NCI-H345 (cell line): ENCODE results near the gene KIF1A.
"Not testable (repeated sequence)": the region's sequence is repeated elsewhere in the genome, so short reads cannot be mapped to it uniquely, and the experiment has no call there.

Experiments
- DNase-seq: peaks from one replicate; lab custom pipeline; 2025; lab: John Stamatoyannopoulos, UW

The KIF1A gene

DNA sequence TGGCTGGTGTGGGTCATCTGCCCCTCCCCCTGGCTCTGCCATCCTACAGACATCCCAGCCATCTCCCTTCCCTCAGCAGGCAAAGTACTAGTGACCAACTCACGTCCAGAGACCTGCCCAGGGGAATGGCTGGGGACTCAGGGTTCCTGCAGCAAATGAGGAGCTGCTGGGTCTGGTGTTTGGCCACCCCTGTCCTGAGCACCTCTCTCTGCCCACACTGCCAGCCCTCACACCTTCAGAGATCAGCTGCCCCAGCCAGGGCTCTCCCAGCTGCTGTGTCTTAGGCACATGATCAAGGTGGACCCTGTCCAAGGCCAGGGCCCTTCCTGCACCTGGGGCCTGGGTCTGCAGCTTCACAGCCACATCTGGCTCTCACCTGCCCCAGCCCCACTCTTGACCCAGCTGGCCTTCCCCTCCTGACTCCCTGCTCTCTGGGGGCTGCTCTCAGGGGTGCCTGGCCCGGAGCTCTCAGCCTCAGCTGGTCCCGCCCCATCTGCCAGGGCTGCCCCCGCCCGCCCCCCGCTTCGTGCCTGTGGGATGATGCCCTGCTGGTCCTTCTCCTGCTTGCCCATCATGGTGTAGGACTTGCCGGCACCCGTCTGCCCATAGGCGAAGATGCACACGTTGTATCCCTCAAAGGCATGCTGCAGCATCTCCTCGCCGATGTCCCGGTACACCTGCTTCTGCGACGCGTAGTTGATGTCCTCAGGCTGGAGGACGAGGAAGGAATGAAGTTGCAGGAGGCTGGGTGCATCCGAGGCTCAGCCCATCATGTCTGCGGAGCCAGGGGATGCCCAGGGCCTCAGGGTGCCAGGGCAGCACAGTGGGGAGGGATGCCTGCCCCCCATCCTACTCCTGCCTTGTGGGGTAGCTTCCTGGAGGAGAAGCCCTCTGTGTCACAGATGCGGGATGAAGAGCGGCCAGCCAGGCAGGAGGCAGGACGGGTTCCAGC is 32.2 kb downstream of the KIF1A start:
- DNase-seq = no peak

DNA sequence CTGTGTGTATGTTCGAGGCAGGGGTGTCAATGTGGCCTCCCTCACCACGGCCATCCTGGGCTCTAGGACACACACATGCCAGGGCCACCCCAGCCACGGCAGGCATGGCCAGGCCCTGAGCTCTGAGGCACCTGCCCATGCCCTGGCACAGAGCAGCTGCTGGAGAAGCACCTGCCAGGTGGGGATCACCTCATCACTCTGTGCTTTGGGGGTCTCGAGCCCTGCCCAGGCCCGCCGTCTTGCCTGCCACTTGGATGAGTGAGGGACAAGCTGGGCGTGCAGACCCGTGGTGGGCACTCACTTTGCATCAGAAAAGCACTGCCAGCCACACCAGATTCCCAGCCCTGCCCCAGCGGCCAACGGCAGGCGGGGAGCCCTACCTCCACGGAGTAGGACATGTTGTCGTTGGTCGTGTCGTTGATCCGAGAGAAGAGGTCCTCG is 33.1 kb downstream of the KIF1A start:
- no peak for DNase-seq

DNA sequence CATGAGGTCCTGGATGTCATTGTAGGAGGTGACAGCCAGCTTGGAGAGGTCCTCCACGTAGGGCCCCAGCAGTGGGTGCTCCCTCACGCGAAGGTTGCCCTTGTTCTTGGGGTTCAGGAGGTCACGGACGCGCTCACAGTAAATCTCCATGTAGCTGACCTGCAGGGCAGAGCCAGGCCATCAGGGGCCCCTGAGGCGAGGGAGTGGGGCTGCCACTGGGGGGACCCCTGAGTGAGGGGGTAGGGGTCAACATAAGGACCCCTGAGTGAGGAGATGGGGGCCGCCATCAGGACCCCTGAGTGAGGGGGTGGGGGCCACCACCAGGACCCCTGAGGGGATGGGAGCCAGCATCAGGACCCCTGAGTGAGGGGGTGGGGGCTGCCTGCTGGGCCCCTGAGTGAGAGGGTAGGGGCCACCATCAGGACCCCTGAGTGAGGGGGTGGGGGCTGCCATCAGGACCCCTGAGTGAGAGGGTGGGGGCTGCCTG is 33.6 kb downstream of the KIF1A start:
- no peak for DNase-seq

DNA sequence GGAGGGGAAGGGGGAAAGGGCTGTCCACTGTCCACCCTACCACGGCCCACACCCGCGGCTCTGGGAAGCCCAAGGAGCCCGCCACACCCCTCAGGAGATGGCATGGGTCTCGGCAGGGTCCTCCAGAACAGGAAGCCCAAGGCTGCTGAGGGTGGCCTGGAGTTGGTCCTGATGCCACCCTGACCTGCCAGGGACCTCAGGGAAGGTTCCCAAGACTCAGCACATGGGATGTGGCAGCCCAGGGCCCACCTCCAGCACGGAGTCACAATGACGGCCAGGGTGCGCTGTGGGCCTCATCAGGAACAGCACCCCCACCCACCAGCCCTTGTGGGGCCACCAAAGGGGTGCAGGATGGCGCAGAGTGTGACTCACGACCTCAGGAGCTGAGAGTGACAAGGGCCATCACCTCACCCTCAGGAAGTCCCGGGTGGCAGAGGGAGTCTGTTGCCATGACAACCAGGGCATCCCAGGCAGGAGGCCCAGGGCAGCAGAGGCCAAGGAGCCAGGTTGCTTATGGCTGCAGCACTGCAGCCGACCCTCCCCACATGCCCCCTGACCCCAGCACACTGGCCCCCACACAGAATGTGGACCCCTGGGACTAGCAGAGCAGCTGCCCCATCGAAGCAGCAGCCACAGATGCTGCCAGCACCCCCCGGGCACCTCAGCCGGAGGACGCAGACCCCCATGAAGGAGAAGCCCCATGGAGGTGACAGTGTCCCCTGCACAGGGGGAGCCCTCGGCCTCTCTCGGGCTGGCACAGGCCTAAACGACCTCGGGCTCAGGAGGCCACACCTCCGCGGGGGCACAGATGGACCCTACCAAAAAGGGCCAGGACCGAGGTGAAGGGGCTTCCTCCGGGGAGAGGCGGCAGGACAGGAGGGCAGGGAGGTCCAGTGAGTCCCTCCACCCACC is 34.3 kb downstream of the KIF1A start:
- DNase-seq = no peak

DNA sequence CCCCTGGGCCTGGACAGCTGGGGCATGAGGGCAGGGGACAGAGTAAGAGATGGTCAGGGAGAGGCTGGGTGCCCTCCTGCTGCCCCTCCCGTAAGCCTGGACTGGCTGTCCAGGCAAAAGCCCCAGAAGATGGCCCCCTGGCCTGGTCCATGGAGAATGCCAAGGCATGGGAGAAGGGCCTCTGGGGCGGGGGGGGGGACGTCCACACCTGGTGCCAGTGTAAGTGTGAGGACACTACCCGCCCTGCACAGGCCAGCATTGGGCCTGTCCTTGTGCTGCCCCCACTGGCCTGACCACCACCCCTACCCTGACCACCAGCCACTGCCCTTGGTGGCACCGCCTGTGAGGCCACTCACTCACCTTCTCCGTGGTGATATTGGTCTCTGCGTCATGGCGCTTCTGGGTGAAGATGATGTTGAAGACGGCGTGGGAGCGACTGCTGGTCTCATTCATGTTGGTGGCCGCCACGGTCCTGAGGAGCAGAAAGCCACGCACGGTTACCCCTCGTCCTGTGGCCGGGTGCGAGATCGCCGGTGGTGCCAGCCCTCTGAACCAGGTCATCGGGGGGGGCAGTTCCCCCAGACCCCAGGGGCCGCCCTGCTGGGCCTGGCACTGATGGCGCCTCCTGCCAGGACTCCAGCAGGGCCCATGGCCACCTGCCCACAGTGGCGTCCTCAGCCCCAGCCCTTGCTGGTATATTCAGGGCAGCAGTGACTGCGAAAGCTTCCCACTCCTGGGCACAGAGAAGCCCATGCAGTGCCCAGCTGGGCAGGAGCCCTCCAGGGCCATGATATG is 35.2 kb downstream of the KIF1A start:
- no peak for DNase-seq

DNA sequence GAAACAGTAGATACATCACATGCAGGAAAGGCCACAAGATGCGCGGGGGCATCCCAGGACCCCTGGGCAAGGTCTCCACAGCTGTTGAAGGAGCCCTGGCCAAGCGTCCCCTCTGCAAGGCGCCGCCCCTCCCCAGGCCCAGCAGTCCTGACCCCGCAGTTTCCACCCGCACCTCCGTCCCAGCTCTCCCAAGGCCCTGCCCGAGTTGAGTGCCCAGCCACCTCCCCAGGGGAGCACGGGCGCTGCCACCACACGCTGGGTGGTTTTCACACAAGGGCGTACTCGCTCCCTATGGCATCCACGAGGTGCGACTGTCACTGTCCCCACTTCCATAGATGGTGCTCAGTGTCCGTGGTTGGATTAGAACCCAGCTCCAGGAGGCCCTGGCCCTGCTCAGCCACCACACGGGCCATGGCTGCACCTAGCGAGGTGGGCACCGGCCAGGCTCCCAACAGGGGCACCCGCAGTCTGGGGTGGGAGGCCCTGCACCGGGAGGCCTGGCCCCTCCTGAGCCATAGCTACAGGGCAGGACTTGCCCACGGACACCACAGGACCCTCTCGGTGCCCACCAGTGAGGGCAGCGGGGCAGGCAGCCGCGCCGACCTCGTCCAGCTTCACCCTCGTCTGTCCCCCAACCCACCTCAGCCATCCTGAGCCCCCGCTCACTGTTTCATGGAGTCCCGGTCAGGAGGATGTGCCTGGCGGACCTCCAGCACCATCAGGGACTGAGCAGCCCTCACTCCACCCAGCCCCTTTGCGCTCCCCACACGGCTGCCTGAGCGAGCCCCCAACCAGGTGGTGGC is 36.0 kb downstream of the KIF1A start:
- no peak for DNase-seq

DNA sequence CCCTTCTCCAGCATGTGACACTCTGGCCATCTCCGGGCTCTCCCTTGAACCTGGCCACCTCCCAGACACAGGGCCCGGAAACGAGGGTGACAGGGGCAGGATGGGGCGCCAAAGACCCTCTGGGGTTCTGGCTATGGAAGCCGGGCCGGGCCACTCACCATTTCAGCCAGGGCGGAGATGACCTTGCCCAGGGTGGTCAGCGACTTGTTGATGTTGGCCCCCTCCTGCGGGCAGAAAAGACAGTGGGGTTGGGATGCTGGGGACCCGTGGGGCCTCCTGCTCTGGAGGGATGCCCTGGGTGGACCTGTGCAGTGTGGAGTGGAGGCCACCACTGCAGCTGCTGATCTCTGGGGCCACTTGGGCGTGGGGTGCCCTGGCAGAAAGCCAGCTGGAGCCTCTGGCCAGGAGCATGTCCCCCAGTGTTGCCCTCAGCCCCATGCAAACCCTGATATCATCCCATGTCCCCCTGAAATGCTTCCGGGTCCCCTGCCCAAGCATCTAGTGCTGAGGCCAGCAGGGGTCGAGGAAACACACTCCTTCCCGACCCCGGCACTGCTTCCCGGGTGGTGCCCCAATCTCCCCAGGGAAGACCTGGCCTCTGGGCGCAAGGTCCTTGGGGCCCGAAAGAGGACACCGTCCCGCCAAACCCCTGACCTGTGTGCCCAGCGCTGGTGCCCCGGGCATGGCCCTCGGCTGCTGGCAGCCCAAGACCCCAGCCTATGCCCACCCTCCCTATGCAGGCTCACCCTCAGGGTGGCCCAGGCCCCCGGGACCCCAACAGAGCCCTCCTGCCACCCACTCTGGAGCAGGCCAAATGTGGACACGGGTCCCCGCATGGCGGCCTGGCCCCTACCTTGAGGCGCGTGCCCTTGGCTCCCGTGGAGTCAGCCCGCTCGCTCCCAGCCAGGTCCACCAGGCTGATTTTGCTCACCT is 36.9 kb downstream of the KIF1A start:
- DNase-seq = no peak

DNA sequence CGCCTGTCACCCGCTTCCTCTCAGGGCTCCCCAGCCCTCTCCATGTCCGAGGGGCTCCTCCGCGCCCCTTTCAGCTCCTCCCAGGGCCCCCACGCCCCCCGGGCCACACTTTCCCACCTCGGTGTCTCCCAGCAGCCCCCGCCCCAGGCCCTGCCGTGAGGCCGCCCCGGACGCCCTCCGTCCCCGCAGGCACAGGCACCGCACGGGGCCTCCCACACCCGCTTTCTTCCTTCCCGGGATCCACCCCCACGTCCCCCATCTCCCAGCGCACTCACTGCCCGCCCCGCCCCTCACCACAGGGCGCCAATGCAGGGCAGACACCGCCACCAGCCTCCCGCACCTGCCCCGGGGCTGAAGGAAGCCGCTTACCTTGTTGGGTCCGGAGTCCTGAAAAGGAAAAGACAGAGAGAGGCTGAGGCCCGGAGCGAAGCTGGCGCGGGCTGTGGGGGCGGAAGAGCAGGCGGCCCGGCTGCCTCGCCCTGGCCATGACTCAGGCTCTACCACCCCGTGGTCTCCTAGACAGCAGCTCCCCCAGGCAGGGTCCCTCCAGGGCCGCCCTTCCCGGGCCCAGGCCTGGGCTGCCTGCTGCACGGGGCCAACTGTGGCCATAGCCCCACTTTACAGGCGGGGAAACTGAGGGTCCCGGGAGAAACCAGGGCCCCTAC is 37.7 kb downstream of the KIF1A start:
- DNase-seq = no peak

DNA sequence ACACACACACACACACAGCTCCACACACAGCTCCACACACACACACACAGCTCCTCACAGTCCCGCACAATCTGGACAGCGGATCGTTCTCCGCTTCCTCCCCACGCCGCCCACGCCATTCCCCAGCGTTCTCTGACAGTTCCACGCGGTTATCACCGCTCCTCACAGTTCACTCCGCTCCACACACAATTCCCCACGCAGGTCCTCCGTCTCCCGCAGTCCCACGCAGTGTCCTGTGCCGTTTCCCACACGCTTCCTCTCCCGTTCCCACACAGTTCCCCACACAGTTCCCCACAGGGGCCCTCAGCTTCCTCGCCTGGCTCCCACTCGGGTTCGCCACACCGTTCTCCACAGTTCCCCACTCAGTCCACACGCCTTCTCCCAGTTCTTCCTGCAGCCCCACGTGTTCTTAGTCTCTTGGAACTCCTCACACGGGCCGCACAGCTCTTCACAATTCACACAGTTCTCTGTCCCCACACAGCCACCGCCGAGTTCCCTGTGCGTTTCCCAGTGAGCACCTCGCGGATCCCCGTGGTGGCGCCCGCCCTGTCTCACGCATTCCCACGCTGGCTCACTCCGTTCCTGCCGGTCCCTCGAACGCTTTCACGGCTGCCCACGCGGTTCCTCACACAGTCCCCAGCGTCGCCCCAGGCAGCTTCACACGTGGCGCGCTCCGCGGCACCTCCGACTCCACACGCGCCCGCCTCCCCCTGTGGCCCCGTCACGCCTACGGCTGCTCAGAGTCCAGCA is 38.4 kb downstream of the KIF1A start:
- no peak for DNase-seq

DNA sequence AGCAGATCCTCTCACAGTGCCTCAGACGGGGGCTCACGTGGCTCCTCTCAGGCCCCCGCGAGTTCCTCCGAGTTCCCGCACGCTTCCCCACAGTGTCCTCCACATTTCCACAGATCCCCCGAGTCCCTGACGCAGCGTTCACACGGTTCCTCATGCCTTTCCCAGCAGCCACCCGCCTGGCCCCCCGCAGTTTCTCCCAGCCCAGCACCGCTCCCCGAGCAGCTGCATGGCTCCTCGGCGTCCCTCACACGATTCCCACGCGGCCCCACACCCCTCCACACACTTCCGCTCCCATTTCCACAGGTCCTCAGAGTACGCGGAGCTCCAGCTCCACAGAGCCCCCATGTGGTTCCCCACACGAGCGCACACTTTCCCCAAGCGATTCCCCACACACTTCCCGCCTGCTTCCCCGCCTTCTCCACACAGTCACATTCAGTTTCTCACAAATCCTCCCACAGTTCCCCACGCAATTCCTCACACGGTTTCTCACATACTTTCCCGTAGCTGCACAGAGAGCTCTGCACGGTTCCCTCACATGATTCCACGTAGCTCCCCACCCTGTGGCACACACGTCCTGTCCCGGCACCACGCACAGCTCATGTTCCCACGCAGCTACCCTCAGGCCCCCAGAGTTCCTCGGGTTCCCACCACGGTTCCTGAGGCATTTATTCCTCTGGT is 39.9 kb downstream of the KIF1A start:
- no peak for DNase-seq

DNA sequence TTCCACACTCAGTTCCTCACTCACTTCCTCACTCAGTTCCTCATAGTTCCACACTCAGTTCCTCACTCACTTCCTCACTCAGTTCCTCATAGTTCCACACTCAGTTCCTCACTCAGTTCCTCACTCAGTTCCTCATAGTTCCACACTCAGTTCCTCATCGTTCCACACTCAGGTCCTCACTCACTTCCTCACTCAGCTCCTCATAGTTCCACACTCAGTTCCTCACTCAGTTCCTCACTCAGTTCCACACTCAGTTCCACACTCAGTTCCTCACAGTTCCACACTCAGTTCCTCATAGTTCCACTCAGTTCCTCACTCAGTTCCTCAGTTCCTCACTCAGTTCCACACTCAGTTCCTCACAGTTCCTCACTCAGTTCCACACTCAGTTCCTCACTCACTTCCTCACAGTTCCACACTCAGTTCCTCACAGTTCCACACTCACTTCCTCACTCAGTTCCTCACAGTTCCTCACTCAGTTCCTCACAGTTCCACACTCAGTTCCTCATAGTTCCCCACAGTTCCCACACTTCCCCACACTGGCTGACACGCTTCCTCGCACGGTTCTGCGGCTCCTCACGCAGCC is 40.7 kb downstream of the KIF1A start:
- DNase-seq = not testable (repeated sequence)

DNA sequence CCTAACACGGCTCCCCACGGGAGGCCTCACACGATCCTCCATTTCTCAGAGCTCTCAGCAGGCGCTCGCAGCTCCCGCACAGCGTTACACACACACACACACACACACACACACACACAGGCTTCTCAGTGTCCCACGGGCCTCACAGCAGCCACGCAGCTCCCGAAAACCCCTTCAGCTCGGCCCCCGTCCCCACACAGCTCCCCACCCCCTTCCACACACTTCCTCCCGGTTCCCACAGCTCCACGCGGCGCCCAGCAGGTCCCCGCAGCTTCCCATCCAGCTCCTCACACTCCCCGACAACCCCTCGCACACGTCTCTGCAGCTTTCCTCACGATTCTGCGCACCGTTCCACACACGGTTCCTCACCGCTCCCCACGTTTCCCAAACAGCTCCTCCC is 41.6 kb downstream of the KIF1A start:
- DNase-seq = no peak

DNA sequence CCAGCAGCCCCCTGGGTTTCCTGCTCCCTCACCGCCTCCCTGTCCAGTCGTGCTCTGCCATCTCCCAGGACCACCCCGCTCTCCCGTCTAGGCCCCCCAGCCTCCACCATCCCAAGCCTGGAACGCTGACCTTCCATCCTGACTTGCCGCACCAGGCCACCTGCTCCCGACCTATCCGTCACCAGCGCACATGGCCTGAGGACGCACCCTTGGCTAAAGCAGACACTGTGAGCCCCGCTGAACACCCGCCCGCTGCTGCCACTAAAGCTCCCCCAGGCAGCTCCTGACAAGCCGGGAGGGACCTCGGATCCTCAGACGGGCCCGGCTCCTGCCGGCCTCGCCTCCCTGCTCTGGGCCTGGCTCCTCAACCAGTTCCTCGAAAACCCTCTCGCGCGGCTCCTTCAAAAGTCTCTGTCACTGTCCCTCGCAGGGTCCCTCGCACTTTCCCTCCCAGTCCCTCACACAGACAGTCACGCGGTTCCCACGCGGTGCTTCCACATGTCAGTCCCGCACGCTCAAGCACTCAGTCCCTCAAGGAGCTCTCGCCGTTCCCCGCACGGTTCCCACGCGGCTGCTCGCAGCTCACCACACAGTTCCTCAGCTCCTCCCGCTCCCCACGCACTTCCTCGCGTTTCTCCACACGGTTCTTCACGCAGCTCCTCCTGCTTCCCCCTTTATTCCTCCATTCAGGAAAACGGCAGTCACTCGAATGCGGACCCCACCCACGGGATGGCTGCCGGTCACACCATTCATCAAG is 42.4 kb downstream of the KIF1A start:
- DNase-seq = no peak

DNA sequence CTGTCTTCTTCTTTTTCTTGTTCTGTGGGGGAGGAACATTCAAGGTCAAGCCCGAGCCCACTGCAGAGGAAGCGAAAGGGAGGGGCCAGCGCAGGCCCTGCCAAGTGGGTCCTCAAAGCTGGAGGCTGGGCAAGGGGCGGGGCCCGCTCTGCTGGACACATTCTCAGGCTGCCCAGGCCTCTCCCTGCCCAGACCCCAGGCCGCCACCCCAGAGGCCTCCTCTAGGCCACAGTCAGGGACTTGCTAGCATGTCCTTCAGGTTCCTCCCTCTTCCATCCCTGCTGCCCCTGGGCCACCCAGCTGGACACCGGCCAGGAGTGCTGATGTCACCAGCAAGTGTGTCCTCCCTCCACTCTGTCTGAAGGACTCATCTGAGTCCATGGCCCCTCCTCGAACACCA is 44.1 kb downstream of the KIF1A start:
- no peak for DNase-seq

DNA sequence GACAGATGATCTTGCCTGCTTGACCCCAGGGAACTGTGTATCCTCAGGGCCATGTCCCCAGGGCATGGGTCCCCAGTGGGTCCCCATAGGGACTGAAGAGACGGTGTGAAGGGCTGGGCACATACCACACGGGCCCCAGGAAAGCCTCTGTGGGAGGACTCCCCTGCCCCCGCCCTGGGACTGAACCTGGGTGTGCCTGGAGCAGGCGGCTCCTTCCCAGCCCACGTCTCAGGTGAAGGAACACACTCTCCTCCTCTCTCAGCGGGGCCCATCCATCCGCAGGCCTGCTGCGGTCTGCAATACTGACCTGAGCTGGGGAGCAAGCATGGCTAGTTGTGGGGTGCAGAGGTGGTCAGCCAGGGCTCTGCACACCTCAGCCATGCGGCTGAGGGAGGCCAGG is 45.2 kb downstream of the KIF1A start:
- DNase-seq = no peak

DNA sequence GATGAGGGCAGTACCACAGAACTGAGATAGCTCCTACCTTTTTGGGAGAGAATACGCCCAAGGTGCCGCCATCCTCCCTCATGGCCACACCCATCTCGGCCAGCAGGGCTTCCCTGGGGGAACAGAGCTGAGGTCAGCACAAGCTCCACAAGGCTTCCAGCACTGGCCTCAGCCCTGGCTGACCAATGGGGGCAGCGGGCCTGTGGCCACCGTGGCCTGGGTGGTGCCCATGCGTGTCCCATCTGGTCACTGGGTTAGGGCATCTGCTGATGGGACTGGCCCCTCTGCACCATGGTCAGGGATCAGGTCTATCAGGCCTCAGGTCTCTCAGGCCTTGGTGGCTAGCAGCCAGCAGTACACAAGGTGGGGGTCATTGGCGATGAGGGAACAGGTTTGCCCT is 50.9 kb downstream of the KIF1A start:
- DNase-seq = no peak

DNA sequence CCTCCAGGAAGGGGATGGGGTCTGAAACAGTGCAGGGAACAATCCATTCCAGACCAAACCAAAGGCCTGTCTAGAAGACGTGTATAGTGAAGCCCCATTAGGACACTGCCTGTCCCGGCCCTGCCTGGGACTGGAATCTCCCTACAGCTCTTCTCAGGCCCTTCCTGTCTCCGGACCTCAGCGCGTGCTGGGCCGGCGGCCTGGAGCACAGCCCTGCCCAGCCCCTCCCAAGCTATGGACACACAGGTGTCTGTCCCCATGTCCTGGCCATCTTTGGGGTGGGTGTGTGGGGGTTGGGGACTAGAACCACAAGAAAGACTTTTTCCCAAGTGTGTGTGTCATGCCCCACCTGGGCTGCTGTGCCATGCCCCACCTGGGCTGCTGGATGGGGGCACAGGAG is 51.8 kb downstream of the KIF1A start:
- DNase-seq = no peak
